ENCODE measurements around the gene TMEM163.

The TMEM163 gene

GRCh38 chr2:134718817-134719814 is at the start of gene TMEM163:
Gene TMEM163, minus strand, starts transcription at chr2:134719000.
- no peak for TF ChIP-seq CTCF (IDR thresholded peaks at IDR 0.05)
- H3K4me1 ChIP-seq = peaks cover 0 to 22% (median 15%) of the 10 kb centered on the region in 4 donors
- H3K9me3 ChIP-seq = no peaks in the 10 kb centered on the region
- DNase-seq = no peak
- no peaks in the 10 kb centered on the region for H3K36me3 ChIP-seq
- H3K4me3 ChIP-seq = peak within 1 kb of the TSS; percentile 32 to 51
- peaks cover 0 to 65% of the 10 kb centered on the region in 2 donors for H3K27me3 ChIP-seq
- H3K27ac ChIP-seq = no peak within 1 kb of the TSS
- intact Hi-C loops (cut with DNase I; ENCODE audit: low total_unique reads) = no loop called here

GRCh38 chr2:134766583-134766982 is 47.8 kb upstream of the TMEM163 start:
- intact Hi-C loops (cut with DNase I; ENCODE audit: low total_unique reads) = no loop called here
- DNase-seq = no peak
- Histone ChIP-seq H3K9me3 (peaks cover 0 to 3% (median 0%) of the 10 kb centered on the region in 3 donors), H3K4me3 (no peak overlapping the region), H3K27ac (no peak overlapping the region), H3K27me3 (no peaks in the 10 kb centered on the region), H3K4me1 (no peaks in the 10 kb centered on the region), H3K36me3 (no peaks in the 10 kb centered on the region)
- TF ChIP-seq CTCF (IDR thresholded peaks at IDR 0.05) = no peak

- no peak for TF ChIP-seq CTCF (IDR thresholded peaks at IDR 0.05)
- Histone ChIP-seq H3K27ac (no peak overlapping the region), H3K27me3 (no peaks in the 10 kb centered on the region), H3K4me3 (no peak overlapping the region), H3K4me1 (no peaks in the 10 kb centered on the region), H3K36me3 (no peaks in the 10 kb centered on the region), H3K9me3 (peaks cover 0 to 3% (median 0%) of the 10 kb centered on the region in 3 donors)
- intact Hi-C loops (cut with DNase I; ENCODE audit: low total_unique reads) = no loop called here
- DNase-seq = no peak
These were observed 47.2 kb upstream of the TMEM163 start for GRCh38 chr2:134765987-134766386.

GRCh38 chr2:134764164-134764563 is 45.4 kb upstream of the TMEM163 start:
- H3K27ac ChIP-seq = no peak overlapping the region
- no peak for TF ChIP-seq CTCF (IDR thresholded peaks at IDR 0.05)
- intact Hi-C loops (cut with DNase I; ENCODE audit: low total_unique reads) = no loop called here
- H3K4me3 ChIP-seq = no peak overlapping the region
- no peaks in the 10 kb centered on the region for H3K27me3 ChIP-seq
- H3K9me3 ChIP-seq = peaks cover 0 to 3% (median 0%) of the 10 kb centered on the region in 3 donors
- DNase-seq = no peak
- H3K36me3 ChIP-seq = no peaks in the 10 kb centered on the region
- no peaks in the 10 kb centered on the region for H3K4me1 ChIP-seq

- Histone ChIP-seq H3K36me3 (no peaks in the 10 kb centered on the region), H3K4me3 (no peak overlapping the region), H3K9me3 (peaks cover 0 to 3% (median 0%) of the 10 kb centered on the region in 3 donors), H3K27me3 (no peaks in the 10 kb centered on the region), H3K4me1 (no peaks in the 10 kb centered on the region), H3K27ac (no peak overlapping the region)
- TF ChIP-seq CTCF (IDR thresholded peaks at IDR 0.05) = no peak
- DNase-seq = no peak
- intact Hi-C loops (cut with DNase I; ENCODE audit: low total_unique reads) = no loop called here
These were observed 44.4 kb upstream of the TMEM163 start for GRCh38 chr2:134763164-134763710.
